Osteocyte (in vitro differentiated cells): Measurements from ENCODE around the gene PDLIM5. TPM values are rescaled to one million over a fixed set of nuclear protein-coding genes. Genes with fewer than 3 reads are reported as not detected.

Experiments
- DNase-seq: peaks from one replicate; pipeline ENCODE4 v3.0.0; 2021; ENCODE audit warnings: mixed read lengths; ENCODE audit not compliant: unreplicated experiment; ENCODE audit errors: extremely low spot score
- H3K27ac Mint-ChIP-seq: one replicate; pipeline ENCODE4 v1.8.0; 2021; ENCODE audit warnings: mild to moderate bottlenecking, mixed read lengths; ENCODE audit not compliant: unreplicated experiment
- H3K27me3 Mint-ChIP-seq: one replicate; pipeline ENCODE4 v1.8.0; 2021; ENCODE audit warnings: mixed read lengths; ENCODE audit not compliant: unreplicated experiment
- H3K36me3 Mint-ChIP-seq: one replicate; pipeline ENCODE4 v1.8.0; 2021; ENCODE audit warnings: mixed read lengths; ENCODE audit not compliant: unreplicated experiment
- H3K4me1 Mint-ChIP-seq: one replicate; pipeline ENCODE4 v1.8.0; 2021; ENCODE audit warnings: mixed read lengths; ENCODE audit not compliant: unreplicated experiment
- H3K4me3 Mint-ChIP-seq: one replicate; pipeline ENCODE4 v1.8.0; 2021; ENCODE audit warnings: mild to moderate bottlenecking, moderate library complexity, mixed read lengths; ENCODE audit not compliant: unreplicated experiment
- H3K9me3 Mint-ChIP-seq: one replicate; pipeline ENCODE4 v1.8.0; 2021; ENCODE audit warnings: mixed read lengths; ENCODE audit not compliant: unreplicated experiment
- total RNA-seq: library from RNA; stranded (reverse); gene quantifications from 2 replicates; pipeline ENCODE4 v1.2.1, GENCODE V29; 2021
- TF ChIP-seq, protein P1 (sequence below): fragments of 200-600 bp; sonication (generic); IDR thresholded peaks from 2 replicates; pipeline ENCODE4 v1.5.0; 2021; ENCODE audit warnings: antibody characterized with exemption, mild to moderate bottlenecking, moderate library complexity

PDLIM5 gene
- total RNA-seq, 1 donor from 2014 or later: 324 TPM

DNA sequence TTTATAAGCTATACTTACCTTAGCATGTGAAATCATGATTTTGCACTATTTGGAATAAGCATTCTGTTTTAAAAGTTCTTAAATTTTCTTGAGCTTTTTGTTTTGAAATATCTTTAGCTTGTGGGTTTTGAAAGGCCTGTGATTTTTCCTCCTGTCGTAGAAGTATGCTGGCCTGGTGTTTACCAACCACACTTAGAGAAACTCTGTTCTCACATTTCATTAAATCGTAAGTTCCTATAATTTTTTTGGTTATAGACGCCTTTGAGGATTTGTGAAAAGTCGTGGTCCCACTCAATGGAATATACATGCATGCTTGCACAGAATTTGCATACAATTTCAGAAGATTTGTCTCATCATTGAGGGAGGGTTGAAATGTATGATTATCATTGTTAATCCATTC is 63.6 kb downstream of the PDLIM5 start:
- Mint-ChIP-seq H3K4me3 (peak overlapping the region; percentile 24), H3K27me3 (no peaks in the 10 kb centered on the region), H3K27ac (peak overlapping the region; percentile 81), H3K9me3 (peaks cover 13% of the 10 kb centered on the region), H3K4me1 (peaks cover 75% of the 10 kb centered on the region), H3K36me3 (peaks cover 28% of the 10 kb centered on the region)
- TF ChIP-seq, protein P1, sequence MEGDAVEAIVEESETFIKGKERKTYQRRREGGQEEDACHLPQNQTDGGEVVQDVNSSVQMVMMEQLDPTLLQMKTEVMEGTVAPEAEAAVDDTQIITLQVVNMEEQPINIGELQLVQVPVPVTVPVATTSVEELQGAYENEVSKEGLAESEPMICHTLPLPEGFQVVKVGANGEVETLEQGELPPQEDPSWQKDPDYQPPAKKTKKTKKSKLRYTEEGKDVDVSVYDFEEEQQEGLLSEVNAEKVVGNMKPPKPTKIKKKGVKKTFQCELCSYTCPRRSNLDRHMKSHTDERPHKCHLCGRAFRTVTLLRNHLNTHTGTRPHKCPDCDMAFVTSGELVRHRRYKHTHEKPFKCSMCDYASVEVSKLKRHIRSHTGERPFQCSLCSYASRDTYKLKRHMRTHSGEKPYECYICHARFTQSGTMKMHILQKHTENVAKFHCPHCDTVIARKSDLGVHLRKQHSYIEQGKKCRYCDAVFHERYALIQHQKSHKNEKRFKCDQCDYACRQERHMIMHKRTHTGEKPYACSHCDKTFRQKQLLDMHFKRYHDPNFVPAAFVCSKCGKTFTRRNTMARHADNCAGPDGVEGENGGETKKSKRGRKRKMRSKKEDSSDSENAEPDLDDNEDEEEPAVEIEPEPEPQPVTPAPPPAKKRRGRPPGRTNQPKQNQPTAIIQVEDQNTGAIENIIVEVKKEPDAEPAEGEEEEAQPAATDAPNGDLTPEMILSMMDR: no peak
- no peak for DNase-seq

DNA sequence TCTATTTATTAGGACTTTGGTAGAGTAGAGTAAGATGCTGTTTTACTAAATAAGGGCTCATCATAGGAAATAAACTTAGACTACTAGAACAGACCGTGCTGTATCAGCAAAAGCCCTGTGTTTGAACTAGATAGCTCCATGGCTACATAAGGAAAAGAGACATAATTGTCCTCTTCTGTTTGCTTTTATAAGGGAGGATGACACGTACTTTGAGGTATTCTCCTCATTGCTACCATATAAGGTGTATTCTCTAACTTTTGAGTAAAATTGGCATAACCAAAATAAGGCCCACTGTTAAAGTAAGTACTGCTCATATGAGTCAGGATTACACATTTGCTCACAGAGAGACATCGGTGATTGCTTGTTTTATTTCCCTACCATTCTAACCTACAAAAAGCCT is 64.3 kb downstream of the PDLIM5 start:
- Mint-ChIP-seq H3K36me3 (peaks cover 29% of the 10 kb centered on the region), H3K9me3 (peaks cover 17% of the 10 kb centered on the region), H3K4me1 (peaks cover 79% of the 10 kb centered on the region), H3K27me3 (no peaks in the 10 kb centered on the region), H3K27ac (peak overlapping the region; percentile 81), H3K4me3 (peak overlapping the region; percentile 2)
- no peak for DNase-seq
- TF ChIP-seq, protein P1: no peak

DNA sequence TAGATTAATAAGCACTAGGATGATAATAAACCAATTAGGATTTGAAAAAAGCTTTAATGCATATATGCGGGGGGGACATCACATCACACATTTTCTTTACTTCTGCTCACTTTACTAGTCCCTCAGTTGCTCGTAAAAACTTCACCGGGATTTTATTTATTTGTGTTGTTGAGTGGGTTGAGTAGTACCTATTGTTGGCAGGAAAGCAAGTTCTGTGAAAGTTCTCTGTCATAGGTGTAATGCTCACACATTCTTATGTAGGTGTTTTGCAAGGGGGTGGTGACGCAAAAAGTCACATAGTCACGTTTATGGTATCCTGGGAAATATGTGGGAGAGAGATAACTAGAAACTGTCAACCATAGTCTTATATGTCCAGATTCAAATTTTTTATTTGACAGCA is 65.3 kb downstream of the PDLIM5 start:
- no peaks in the 10 kb centered on the region for H3K27me3 Mint-ChIP-seq
- peaks cover 18% of the 10 kb centered on the region for H3K9me3 Mint-ChIP-seq
- no peak overlapping the region for H3K4me3 Mint-ChIP-seq
- TF ChIP-seq, protein P1: no peak
- peaks cover 82% of the 10 kb centered on the region for H3K4me1 Mint-ChIP-seq
- H3K36me3 Mint-ChIP-seq: peaks cover 30% of the 10 kb centered on the region
- peak overlapping the region; percentile 81 for H3K27ac Mint-ChIP-seq
- DNase-seq: no peak

DNA sequence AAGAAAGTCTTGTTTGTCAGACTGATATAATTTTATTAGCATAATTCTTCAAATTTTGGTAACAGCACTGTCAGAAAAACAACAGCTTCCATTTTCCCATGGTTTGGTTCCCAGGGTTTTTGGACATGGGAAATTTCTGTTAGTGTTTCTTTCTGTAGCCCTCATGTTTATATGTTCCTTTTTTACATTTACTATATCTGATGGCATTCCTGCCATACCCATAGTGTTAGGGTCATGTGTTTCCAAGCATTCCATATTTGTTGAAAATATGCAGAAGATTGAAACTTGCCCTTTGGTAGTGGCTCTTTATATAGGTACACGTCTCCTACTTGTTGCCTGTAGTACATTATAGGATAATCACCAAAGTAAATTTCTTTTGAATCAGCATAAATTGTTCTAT is 65.8 kb downstream of the PDLIM5 start:
- TF ChIP-seq, protein P1: no peak
- H3K27me3 Mint-ChIP-seq: no peaks in the 10 kb centered on the region
- peak overlapping the region; percentile 32 for H3K4me3 Mint-ChIP-seq
- DNase-seq: no peak
- peak overlapping the region; percentile 81 for H3K27ac Mint-ChIP-seq
- H3K36me3 Mint-ChIP-seq: peaks cover 29% of the 10 kb centered on the region
- H3K9me3 Mint-ChIP-seq: peaks cover 18% of the 10 kb centered on the region
- H3K4me1 Mint-ChIP-seq: peaks cover 87% of the 10 kb centered on the region

DNA sequence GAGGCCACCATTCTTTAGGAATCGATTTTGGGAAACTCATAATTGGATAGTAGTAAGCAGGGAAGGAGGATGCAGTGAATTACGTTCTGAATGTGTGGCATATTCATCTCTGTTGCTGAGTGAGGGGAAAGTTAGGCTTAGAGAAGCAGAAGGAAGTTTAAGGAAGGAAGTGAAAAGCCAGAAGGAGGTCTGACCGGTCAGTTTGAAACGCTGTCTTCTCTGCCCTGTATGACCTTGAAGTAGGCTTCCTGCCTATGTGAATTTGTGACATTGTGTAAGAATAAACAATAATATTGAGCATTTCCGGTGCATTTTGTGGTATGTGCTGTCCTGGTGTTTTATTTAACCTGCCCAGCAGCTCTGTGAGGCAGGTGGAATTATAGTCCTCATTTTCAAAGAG is 67.3 kb downstream of the PDLIM5 start:
- DNase-seq: no peak
- peaks cover 19% of the 10 kb centered on the region for H3K36me3 Mint-ChIP-seq
- peaks cover 92% of the 10 kb centered on the region for H3K4me1 Mint-ChIP-seq
- H3K4me3 Mint-ChIP-seq: no peak overlapping the region
- peak overlapping the region; percentile 81 for H3K27ac Mint-ChIP-seq
- TF ChIP-seq, protein P1: no peak
- H3K27me3 Mint-ChIP-seq: no peaks in the 10 kb centered on the region
- H3K9me3 Mint-ChIP-seq: peaks cover 5% of the 10 kb centered on the region
